Heart left ventricle (tissue), 16 donors: Measurements from ENCODE around the gene C5. TPM values are rescaled to one million over a fixed set of nuclear protein-coding genes. Genes with fewer than 3 reads are reported as not detected.

Experiments
- ATAC-seq, 4 donors: fragments of 200-7000 bp; cut with Tn5 transposase; one replicate each; pipeline ENCODE4 v1.9.1; 2020 to 2022; ENCODE audit warnings: moderate library complexity in 4 of 4, mild to moderate bottlenecking in 3 of 4, moderate number of reproducible peaks in 1 of 4
- DNase-seq, 5 donors: peaks; one replicate each; pipeline ENCODE4 v3.0.0-alpha.2; 2020
- H3K27ac ChIP-seq, 12 donors: fragments of 200-600 bp; sonication (generic) in 4 of 12; one replicate each; pipeline versions ENCODE4 v1.5.0 to v1.8.0; 2016 to 2022; ENCODE audit warnings: mild to moderate bottlenecking in 2 of 12
- H3K27me3 ChIP-seq, 9 donors: fragments of 200-600 bp; sonication (generic) in 2 of 9; one replicate each; pipeline versions ENCODE4 v1.5.1 to v1.8.0; 2016 to 2022; ENCODE audit warnings: mild to moderate bottlenecking in 3 of 9
- H3K36me3 ChIP-seq, 9 donors: fragments of 200-600 bp; sonication (generic) in 2 of 9; one replicate each; pipeline versions ENCODE4 v1.5.0 to v1.8.0; 2018 to 2022; ENCODE audit warnings: mild to moderate bottlenecking in 2 of 9
- H3K4me1 ChIP-seq, 12 donors: fragments of 200-600 bp; sonication (generic) in 4 of 12; one replicate each; pipeline versions ENCODE4 v1.5.0 to v1.8.0; 2016 to 2022; ENCODE audit warnings: mild to moderate bottlenecking in 3 of 12
- H3K4me3 ChIP-seq, 12 donors: fragments of 200-600 bp; sonication (generic) in 4 of 12; one replicate each; pipeline versions ENCODE4 v1.5.0 to v1.8.0; 2017 to 2022; ENCODE audit warnings: mild to moderate bottlenecking in 9 of 12, moderate library complexity in 4 of 12
- H3K9me3 ChIP-seq, 12 donors: fragments of 200-600 bp; sonication (generic) in 4 of 12; one replicate each; pipeline versions ENCODE4 v1.5.0 to v1.8.0; 2016 to 2022; ENCODE audit warnings: mild to moderate bottlenecking in 1 of 12
- POLR2A ChIP-seq, 2 donors: fragments of 450-650 bp; IDR thresholded peaks; one replicate each; pipeline ENCODE4 v1.6.1; 2017; ENCODE audit warnings: antibody characterized with exemption in 2 of 2, mild to moderate bottlenecking in 2 of 2, moderate library complexity in 2 of 2
- WGBS, 4 donors: extraction: QIAGEN DNeasy Blood & Tissue Kit in 2 of 4; methylation state at CpG; one replicate each; pipeline versions ENCODE4 v1.1.5 to v1.1.7; 2013 to 2018; 5-methylcytosine and 5-hydroxymethylcytosine counted together
- intact Hi-C, 10 donors: fragments of 100-400 bp; cut with DNase I; formaldehyde crosslinking; loops; one replicate each; pipeline versions ENCODE4 v1.11.1 to v1.14.2; 2022
- polyA plus RNA-seq, 2 donors: library from polyadenylated mRNA; stranded (reverse); fragments of 200-250 nt; gene quantifications; one replicate each; pipeline ENCODE4 v1.2.3, GENCODE V29; 2013
- total RNA-seq, 9 donors: library from RNA; depleted of rRNA in 2 of 9; stranded (reverse); fragments of >200 nt in 2 of 9; fragmentation: NEBNext Ultra II Directional in 3 of 9; extraction: Animal tissue kit (Norgen Biotek cat#: 25700) in 3 of 9; gene quantifications; one replicate each; pipeline versions ENCODE4 v1.1.0 to v1.2.4, GENCODE V29; 2016 to 2023
- TF ChIP-seq, protein P1 (sequence below), 12 donors: fragments of 200-600 bp; sonication (generic) in 4 of 12; IDR thresholded peaks; one replicate each; pipeline versions ENCODE4 v1.5.0 to v1.8.0; 2018 to 2022; ENCODE audit warnings: antibody characterized with exemption in 12 of 12, mild to moderate bottlenecking in 5 of 12
- donor health status: ischemic (EF 13 %, LVEDD 7.1; RV severe dilation, severe dysfunction).
- donor health status: healthy with polysubstance abuse.
- donor health status: DM: no; HTN: yes; CAD: no.
- donor health status: DM: no; HTN: no; CAD: no.
- donor health status: ischemic (EF 25% LVEDD 6.9; RV normal size, moderate dysfunction).
- donor health status: ischemic (EF 25% LVEDD 5.7; RV mildly dilated, moderate dysfunction).
- donor health status: healthy.
- donor health status: DM: yes; HTN: yes; CAD: no.
- donor health status: ischemic (EF 35%, LVEDD 5.7; RV mildly dilated, moderate dysfunction).
- donor health status: nonischemic (EF 11% LVEDD 7.7; RV severe dilation, severe dysfunction).
- donor health status: DM: yes; HTN: yes; CAD: no.
- donor health status: PGD.
- donor health status: ischemic (EF 29% LVEDD 5.4; RV normal size, mild dysfunction).
- donor health status: nonischemic (EF 23%, LVEDD 6.1; RV moderate dilation, normal function).

C5 gene
- total and polyA plus RNA-seq, 11 donors: 0.32 to 1.8 (median 0.54) TPM

DNA sequence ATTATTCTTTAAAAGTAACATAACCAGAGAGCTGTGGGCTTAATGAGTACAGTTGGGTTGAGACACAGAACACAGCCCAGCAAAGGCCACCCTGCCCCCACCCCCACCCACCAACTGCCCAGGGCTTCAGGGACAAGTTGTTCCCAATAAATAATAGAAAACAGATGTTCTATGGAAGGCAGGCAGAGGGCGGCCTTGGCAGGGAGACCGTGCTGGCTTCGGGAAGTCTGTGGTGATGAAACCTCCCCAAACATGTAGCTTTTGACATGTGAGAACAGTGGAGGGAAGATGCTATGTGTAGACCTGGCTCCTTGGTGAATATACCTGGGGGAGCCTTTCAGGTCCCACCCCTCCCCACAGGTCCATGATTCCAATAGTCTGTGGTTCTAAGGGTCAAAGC, 133.5 kb downstream of the C5 start:
- TF ChIP-seq, protein P1, sequence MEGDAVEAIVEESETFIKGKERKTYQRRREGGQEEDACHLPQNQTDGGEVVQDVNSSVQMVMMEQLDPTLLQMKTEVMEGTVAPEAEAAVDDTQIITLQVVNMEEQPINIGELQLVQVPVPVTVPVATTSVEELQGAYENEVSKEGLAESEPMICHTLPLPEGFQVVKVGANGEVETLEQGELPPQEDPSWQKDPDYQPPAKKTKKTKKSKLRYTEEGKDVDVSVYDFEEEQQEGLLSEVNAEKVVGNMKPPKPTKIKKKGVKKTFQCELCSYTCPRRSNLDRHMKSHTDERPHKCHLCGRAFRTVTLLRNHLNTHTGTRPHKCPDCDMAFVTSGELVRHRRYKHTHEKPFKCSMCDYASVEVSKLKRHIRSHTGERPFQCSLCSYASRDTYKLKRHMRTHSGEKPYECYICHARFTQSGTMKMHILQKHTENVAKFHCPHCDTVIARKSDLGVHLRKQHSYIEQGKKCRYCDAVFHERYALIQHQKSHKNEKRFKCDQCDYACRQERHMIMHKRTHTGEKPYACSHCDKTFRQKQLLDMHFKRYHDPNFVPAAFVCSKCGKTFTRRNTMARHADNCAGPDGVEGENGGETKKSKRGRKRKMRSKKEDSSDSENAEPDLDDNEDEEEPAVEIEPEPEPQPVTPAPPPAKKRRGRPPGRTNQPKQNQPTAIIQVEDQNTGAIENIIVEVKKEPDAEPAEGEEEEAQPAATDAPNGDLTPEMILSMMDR (IDR thresholded peaks at IDR 0.05): peak in 3 of 12 donors; percentile 16 to 32 (median 24)
- TF ChIP-seq POLR2A (IDR thresholded peaks at IDR 0.05): no peak
- intact Hi-C loops: no loop called here
- 49 to 62% (median 58%) methylated on average over 3 of the region's 3 CpGs for WGBS, 4 donors
- Histone ChIP-seq H3K27me3 (no peaks in the 10 kb centered on the region), H3K4me3 (no peak overlapping the region), H3K27ac (peak overlapping the region in 6 of 12 donors; percentile 8 to 56 (median 22)), H3K36me3 (peaks cover 0 to 54% (median 0%) of the 10 kb centered on the region in 9 donors), H3K4me1 (peaks cover 0 to 47% (median 30%) of the 10 kb centered on the region in 12 donors), H3K9me3 (peaks cover 0 to 6% (median 0%) of the 10 kb centered on the region in 12 donors)
- DNase-seq (peak in 2 of 5 donors; percentile 62 to 65), ATAC-seq (peak in 3 of 4 donors; percentile 10 to 52 (median 17))

DNA sequence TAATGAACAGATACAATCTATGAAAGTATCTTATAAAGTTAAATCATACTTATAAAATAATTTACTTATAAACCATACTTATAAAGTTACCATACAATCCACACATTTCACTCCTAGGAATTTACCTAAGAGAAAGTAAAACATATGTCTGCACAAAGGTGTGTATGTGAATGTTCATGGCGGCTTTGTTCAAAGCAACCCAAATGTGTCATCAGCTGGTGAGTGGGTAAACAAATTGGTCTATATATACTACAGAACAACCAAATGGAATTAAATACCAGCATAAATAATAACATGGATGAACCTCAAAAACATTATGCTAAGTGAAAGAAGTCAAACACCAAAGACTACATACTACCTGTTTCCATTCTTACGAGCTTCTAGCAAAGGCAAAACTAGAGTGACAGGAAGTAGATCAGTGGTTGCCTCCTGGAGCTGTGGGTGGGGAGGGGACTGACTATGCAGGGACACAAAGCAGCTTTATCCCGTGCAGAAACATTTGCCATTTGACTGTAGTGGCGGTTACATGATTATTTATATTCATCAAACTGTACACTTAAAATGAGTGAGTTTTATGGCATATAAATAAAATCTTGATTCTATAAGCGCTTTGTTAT, 134.1 kb downstream of the C5 start:
- TF ChIP-seq, protein P1 (IDR thresholded peaks at IDR 0.05): no peak
- no peak for TF ChIP-seq POLR2A (IDR thresholded peaks at IDR 0.05)
- no peak for ATAC-seq
- 77 to 83% (median 80%) methylated on average over 5 of the region's 5 CpGs for WGBS, 4 donors
- DNase-seq: no peak
- no peak overlapping the region for H3K4me3 ChIP-seq
- intact Hi-C loops: no loop called here
- peak overlapping the region in 4 of 12 donors; percentile 8 to 56 (median 34) for H3K27ac ChIP-seq
- H3K27me3 ChIP-seq: no peaks in the 10 kb centered on the region
- H3K9me3 ChIP-seq: peaks cover 0 to 6% (median 0%) of the 10 kb centered on the region in 12 donors
- peaks cover 0 to 41% (median 26%) of the 10 kb centered on the region in 12 donors for H3K4me1 ChIP-seq
- H3K36me3 ChIP-seq: peaks cover 0 to 61% (median 0%) of the 10 kb centered on the region in 9 donors

DNA sequence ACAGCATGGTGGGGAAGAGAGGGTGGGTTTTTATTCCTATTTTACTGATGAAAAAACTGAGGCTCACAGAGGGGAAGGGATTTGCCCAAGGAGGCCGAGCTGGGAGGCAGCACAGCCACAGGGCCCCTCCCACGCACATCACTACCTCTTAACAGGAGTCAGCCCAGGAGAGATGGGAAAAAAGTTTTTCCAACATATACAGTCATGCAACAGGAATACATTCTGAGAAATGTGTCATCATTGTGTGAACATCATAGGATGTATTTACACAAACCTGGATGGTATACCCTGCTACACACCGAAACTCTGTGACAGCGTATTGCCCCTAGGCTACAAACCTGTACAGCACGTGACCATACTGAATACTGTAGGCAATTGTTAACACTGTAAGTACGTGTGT, 135.1 kb downstream of the C5 start:
- WGBS, 4 donors: 91 to 95% (median 93%) methylated on average over 6 of the region's 6 CpGs
- H3K4me3 ChIP-seq: no peak overlapping the region
- no peak overlapping the region for H3K27ac ChIP-seq
- peaks cover 0 to 6% (median 0%) of the 10 kb centered on the region in 12 donors for H3K9me3 ChIP-seq
- intact Hi-C loops: no loop called here
- DNase-seq (no peak), ATAC-seq (no peak)
- TF ChIP-seq, protein P1 (IDR thresholded peaks at IDR 0.05): no peak
- TF ChIP-seq POLR2A (IDR thresholded peaks at IDR 0.05): no peak
- H3K4me1 ChIP-seq: peaks cover 0 to 38% (median 18%) of the 10 kb centered on the region in 12 donors
- H3K27me3 ChIP-seq: no peaks in the 10 kb centered on the region
- peaks cover 0 to 68% (median 0%) of the 10 kb centered on the region in 9 donors for H3K36me3 ChIP-seq

DNA sequence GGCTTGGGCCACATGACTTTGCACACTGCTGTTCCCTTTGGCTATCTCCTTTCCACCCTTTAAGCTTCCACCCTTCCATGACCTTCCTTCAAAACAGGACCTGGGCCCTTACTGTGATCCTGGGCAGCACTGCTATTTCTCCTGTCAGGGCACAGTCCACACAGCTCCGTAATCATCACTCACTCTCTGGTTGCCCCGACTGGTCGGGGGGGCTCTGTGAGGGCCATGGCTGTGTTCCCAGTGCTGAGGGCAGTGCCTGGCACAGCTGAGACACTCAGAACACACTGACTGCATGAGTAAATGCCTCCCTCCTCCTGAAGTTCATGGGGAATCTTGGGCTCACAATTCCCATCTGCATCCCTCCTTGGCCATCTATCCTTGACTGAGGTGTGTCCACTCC, 135.7 kb downstream of the C5 start:
- 29 to 79% (median 58%) methylated on average over 3 of the region's 3 CpGs for WGBS, 4 donors
- intact Hi-C loops: no loop called here
- peaks cover 0 to 6% (median 0%) of the 10 kb centered on the region in 12 donors for H3K9me3 ChIP-seq
- ATAC-seq: peak; percentile 59 to 86 (median 78)
- no peaks in the 10 kb centered on the region for H3K27me3 ChIP-seq
- no peak overlapping the region for H3K4me3 ChIP-seq
- H3K36me3 ChIP-seq: peaks cover 0 to 69% (median 0%) of the 10 kb centered on the region in 9 donors
- peak in 2 of 5 donors; percentile 57 to 58 for DNase-seq
- H3K4me1 ChIP-seq: peaks cover 0 to 38% (median 13%) of the 10 kb centered on the region in 12 donors
- TF ChIP-seq, protein P1 (IDR thresholded peaks at IDR 0.05): no peak
- no peak for TF ChIP-seq POLR2A (IDR thresholded peaks at IDR 0.05)
- H3K27ac ChIP-seq: no peak overlapping the region
